Ovary (tissue), 3 donors: Measurements from ENCODE around the gene HSD17B11.

Experiments
- EP300 ChIP-seq: sonication (generic); formaldehyde crosslinking; IDR thresholded peaks from one replicate; pipeline ENCODE4 v1.6.1; 2017; ENCODE audit warnings: antibody characterized with exemption
- TF ChIP-seq, protein P1 (sequence below), 3 donors: fragments of 450-650 bp in 2 of 3; fragments of 200-600 bp in 1 of 3; IDR thresholded peaks; one replicate each; pipeline versions ENCODE4 v1.5.1 to v1.8.0; 2016 to 2022; ENCODE audit warnings: antibody characterized with exemption in 3 of 3, mild to moderate bottlenecking in 1 of 3
- donor health status: DM: no; HTN: no; CAD: no.

DNA sequence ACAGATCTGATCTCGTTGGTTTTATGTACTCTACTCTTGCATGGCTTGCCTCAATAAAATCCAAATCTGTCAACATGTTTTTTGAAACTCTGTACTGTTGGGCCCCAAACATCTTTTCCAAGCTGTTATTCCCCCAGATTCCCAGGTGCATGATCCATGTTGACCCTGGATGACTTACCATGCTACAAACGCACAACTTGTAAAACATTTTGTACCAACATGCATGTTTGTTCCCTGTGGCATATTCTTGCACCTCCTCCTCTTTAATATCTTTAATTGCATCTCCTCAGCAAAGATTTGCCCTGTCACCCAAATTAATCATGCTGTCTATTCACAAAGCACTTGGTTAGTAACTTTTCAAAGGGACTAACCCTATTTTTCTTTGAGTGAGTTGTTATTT lies 92.6 kb downstream of the HSD17B11 start:
- no peak for TF ChIP-seq EP300
- TF ChIP-seq, protein P1, sequence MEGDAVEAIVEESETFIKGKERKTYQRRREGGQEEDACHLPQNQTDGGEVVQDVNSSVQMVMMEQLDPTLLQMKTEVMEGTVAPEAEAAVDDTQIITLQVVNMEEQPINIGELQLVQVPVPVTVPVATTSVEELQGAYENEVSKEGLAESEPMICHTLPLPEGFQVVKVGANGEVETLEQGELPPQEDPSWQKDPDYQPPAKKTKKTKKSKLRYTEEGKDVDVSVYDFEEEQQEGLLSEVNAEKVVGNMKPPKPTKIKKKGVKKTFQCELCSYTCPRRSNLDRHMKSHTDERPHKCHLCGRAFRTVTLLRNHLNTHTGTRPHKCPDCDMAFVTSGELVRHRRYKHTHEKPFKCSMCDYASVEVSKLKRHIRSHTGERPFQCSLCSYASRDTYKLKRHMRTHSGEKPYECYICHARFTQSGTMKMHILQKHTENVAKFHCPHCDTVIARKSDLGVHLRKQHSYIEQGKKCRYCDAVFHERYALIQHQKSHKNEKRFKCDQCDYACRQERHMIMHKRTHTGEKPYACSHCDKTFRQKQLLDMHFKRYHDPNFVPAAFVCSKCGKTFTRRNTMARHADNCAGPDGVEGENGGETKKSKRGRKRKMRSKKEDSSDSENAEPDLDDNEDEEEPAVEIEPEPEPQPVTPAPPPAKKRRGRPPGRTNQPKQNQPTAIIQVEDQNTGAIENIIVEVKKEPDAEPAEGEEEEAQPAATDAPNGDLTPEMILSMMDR (IDR thresholded peaks at IDR 0.05): no peak
